ENCODE results near the gene PPIL4.

The PPIL4 gene

DNA sequence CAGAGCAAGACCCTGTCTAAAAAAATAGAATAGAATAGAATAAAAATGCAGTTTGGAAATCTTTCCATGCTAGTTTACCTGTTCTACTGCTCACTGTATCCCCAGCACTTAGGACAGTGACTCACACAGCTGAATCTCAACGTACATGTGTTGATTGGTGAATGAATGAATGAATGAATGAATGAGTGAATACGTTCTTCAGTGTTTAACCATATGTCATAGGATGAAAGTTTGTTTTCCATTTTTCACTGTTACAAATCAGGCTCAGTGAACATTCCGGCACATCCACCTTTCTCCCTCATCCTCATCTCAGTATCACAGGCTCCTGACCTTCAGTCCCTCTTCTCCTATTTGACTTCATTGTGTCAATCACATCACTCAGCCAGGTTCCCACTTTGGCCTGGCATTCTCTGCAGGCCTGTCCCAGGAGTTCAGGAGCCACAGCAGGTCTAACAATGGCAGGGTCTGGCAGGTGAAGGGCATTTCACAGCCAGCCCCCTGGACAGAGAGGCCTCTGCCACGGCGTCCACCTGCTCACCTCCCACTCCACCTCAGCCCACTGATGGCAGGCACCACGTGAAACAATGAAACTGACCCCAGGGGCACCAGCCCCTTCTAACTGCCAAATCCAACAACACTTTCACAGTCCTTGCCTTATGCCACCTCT is 68.9 kb downstream of the PPIL4 start:
- H3K4me3 ChIP-seq (ENCODE audit: control insufficient read depth, low read depth, low read length): no peak overlapping the region
- no peak for TF ChIP-seq CTCF (conservative IDR thresholded peaks at IDR 0.05; ENCODE audit: control insufficient read depth, insufficient read depth, low read depth, low read length)
- no peak for DNase-seq (ENCODE audit: low read depth)

- no peak overlapping the region for H3K4me3 ChIP-seq (ENCODE audit: control insufficient read depth, low read depth, low read length)
- no peak for DNase-seq (ENCODE audit: low read depth)
- TF ChIP-seq CTCF (conservative IDR thresholded peaks at IDR 0.05; ENCODE audit: control insufficient read depth, insufficient read depth, low read depth, low read length): no peak
These were observed 71.5 kb downstream of the PPIL4 start for GRCh38 chr6:149474108-149474935.

DNA sequence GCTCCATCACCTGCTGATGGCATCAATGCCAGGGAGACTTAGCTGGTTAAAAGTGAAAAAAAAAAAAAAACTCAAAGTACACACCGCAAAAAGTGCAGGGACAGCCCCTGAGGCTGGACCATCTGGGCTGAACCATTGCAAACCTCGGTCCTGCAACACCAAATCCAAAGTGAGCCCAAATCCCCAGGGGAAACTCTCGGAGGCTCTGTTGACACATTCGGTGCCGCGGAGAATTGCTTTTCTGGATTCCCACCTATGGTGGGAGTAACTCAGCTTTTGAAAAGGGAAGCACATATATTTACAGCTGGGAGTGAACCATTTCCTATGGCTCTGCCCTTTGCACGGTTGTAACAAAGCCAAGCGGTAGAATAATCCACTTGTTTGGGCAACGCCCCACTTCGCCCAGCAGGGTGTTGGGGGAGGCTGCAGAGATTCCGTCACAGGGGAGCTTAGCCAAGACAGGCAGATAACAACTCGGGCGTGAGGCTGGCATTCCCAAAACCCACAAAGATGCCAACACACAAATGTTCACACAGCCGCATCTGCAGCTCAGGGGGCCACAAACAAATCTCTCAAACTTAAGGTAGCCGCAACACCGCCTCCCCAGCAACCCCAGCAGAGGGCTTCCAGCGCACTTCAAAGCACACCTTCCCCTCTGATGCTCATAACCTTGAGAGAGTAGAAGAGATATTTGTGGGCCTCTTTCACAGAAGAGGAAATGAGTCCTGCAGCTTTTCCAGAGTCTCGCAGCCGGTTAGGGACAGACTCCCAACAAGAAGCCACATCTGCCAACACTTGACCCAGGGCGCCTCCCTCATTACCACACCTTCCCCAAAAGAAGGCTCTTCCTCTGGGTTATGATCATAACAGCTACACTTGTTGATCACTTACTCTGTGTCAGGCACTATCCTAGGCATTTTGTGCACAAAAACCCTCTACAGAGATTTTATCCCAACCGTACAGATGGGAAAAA is 72.5 kb downstream of the PPIL4 start:
- H3K4me3 ChIP-seq (ENCODE audit: control insufficient read depth, low read depth, low read length): no peak overlapping the region
- DNase-seq (ENCODE audit: low read depth): no peak
- no peak for TF ChIP-seq CTCF (conservative IDR thresholded peaks at IDR 0.05; ENCODE audit: control insufficient read depth, insufficient read depth, low read depth, low read length)

DNA sequence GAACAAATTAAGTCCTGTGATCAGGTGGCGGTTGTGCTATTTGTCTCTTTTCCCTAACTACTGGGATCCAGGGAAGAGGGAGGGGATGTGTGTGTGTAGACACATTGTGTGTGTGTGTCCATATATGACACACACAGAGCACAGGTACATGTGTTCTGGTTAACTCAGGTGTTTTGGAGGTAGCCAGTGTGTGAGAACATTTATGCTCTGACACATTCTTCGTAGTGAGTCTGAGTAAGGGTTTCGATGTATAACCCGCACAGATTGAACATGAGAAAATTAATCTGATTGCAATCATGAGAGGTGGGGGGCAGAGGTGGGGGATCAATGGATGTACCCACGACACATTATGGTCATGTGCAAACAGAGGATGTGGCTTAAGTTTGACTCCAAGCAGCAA is 73.6 kb downstream of the PPIL4 start:
- no peak for DNase-seq (ENCODE audit: low read depth)
- no peak overlapping the region for H3K4me3 ChIP-seq (ENCODE audit: control insufficient read depth, low read depth, low read length)
- TF ChIP-seq CTCF (conservative IDR thresholded peaks at IDR 0.05; ENCODE audit: control insufficient read depth, insufficient read depth, low read depth, low read length): no peak

DNA sequence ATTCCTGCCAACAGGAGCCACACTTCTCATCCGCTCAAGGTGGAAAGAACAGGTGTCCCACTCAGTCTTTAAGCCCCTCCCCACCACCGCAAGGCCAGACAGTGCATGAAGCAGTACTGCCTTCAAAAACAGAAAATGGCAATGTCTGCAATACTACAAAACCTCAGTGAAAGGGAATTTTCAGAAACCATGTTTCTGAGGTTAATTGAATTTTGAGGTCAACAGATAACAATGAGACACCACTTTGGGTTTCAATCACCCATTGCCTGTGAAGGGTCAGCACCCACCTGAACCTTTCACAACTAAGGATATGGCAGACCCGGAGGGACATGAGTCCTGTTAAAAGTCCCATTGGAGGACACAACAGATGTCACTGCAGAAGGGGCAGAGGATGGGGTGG is 74.0 kb downstream of the PPIL4 start:
- no peak for TF ChIP-seq CTCF (conservative IDR thresholded peaks at IDR 0.05; ENCODE audit: control insufficient read depth, insufficient read depth, low read depth, low read length)
- DNase-seq (ENCODE audit: low read depth): no peak
- no peak overlapping the region for H3K4me3 ChIP-seq (ENCODE audit: control insufficient read depth, low read depth, low read length)

DNA sequence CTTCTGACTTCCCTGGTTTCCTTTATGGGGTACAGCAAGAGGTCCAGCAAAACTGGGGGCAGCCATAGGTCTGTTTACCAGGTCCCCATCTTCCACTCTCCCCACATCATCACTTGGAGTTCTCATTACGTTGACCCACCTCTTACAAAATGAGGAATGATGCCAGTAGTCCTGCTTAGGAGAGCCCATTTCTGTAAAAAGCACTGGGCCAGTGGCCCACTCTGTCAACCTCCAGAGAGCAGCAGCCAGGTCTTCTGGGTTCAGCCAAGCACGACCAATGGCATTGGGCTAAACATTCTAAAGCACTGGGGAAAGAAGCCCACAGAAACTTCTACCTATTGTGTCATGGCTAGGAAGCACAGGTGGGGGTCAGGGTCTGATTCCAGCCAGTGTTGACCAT is 74.9 kb downstream of the PPIL4 start:
- DNase-seq (ENCODE audit: low read depth): no peak
- no peak overlapping the region for H3K4me3 ChIP-seq (ENCODE audit: control insufficient read depth, low read depth, low read length)
- no peak for TF ChIP-seq CTCF (conservative IDR thresholded peaks at IDR 0.05; ENCODE audit: control insufficient read depth, insufficient read depth, low read depth, low read length)

Measured in fibroblast of mammary gland (primary cell).